Measurements from ENCODE around the gene GPR157.

The GPR157 gene

GRCh38 chr1:9051379-9051778 lies 77.5 kb downstream of the GPR157 start:
- TF ChIP-seq CTCF (IDR thresholded peaks at IDR 0.05; ENCODE audit: low read depth, low read length, missing control alignments): no peak
- no peak for DNase-seq (ENCODE audit: extremely low read depth, low read depth)
- H3K4me3 ChIP-seq (replicated peaks; ENCODE audit: low read depth, low read length): no peak overlapping the region

DNA sequence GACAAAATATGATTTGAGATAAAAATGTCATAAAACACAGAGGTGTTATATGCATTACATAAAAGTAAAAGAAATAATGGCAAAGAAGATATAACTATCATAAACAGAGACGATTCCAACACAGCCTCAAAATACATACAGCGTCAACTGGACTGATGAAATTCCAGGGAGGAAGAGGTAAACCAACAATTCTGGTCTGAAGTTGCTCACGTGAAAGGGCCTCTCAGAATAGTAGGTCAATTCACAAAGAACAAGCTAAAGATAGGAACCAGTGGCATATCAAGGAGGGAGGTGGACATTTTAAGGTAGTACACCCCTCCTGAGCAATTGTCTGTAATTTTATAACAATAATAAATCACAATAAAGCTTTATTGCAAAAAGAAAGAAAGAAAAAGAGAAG lies 78.1 kb downstream of the GPR157 start:
- H3K4me3 ChIP-seq (replicated peaks; ENCODE audit: low read depth, low read length): no peak overlapping the region
- no peak for TF ChIP-seq CTCF (IDR thresholded peaks at IDR 0.05; ENCODE audit: low read depth, low read length, missing control alignments)
- no peak for DNase-seq (ENCODE audit: extremely low read depth, low read depth)

Measured in HFF-Myc (cell line).